Liver (tissue), 9 donors: ENCODE data around the gene SLC47A2. TPM values are rescaled to one million over a fixed set of nuclear protein-coding genes. Genes with fewer than 3 reads are reported as not detected.
A peak's percentile ranks its signal among the peaks of the same experiment; 100 is the strongest.

ENCODE experiments used
- DNase-seq: peaks from one replicate; pipeline ENCODE4 v3.0.0-alpha.2; 2017; ENCODE audit warnings: low spot score
- H3K27ac ChIP-seq, 2 donors: one replicate each; pipeline ENCODE4 v1.7.0; 2013; ENCODE audit warnings: inconsistent platforms in 2 of 2, low read length in 2 of 2, control low read depth in 1 of 2, low read depth in 1 of 2, mild to moderate bottlenecking in 1 of 2
- H3K27me3 ChIP-seq, 4 donors: one replicate each; pipeline versions ENCODE4 v1.6.1 to v1.7.0; 2013; ENCODE audit warnings: low read length in 3 of 4, inconsistent platforms in 1 of 4, mild to moderate bottlenecking in 1 of 4, moderate library complexity in 1 of 4; ENCODE audit not compliant: control insufficient read depth in 4 of 4, insufficient read depth in 4 of 4
- H3K36me3 ChIP-seq, 4 donors: one replicate each; pipeline versions ENCODE4 v1.6.1 to v1.7.0; 2013; ENCODE audit warnings: low read length in 3 of 4, mild to moderate bottlenecking in 3 of 4, low read depth in 1 of 4, moderate library complexity in 1 of 4; ENCODE audit not compliant: control insufficient read depth in 4 of 4, insufficient read depth in 3 of 4
- H3K4me1 ChIP-seq, 4 donors: one replicate each; pipeline versions ENCODE4 v1.6.1 to v1.7.0; 2013; ENCODE audit warnings: low read length in 3 of 4, mild to moderate bottlenecking in 3 of 4, moderate library complexity in 1 of 4; ENCODE audit not compliant: control insufficient read depth in 4 of 4, insufficient read depth in 4 of 4
- H3K4me3 ChIP-seq, 3 donors: one replicate each; pipeline versions ENCODE4 v1.6.1 to v1.7.0; 2013; ENCODE audit warnings: low read length in 3 of 3, control low read depth in 1 of 3, low read depth in 1 of 3, mild to moderate bottlenecking in 1 of 3
- H3K9ac ChIP-seq, 2 donors: one replicate each; pipeline ENCODE4 v1.7.0; 2013; ENCODE audit warnings: low read length in 2 of 2, mild to moderate bottlenecking in 2 of 2, moderate library complexity in 2 of 2, control low read depth in 1 of 2, low read depth in 1 of 2
- H3K9me3 ChIP-seq, 4 donors: one replicate each; pipeline versions ENCODE4 v1.6.1 to v1.7.0; 2013; ENCODE audit warnings: low read length in 3 of 4; ENCODE audit not compliant: control insufficient read depth in 4 of 4
- ATF3 ChIP-seq: IDR thresholded peaks from 2 replicates; pipeline ENCODE4 v1.6.1; 2016; ENCODE audit warnings: antibody characterized with exemption
- CTCF ChIP-seq: fragments of 150-350 bp; IDR thresholded peaks from 2 replicates; pipeline ENCODE4 v1.5.1; 2017; ENCODE audit warnings: improper control_type of control experiment, low read depth, low read length; ENCODE audit not compliant: missing input control
- EGR1 ChIP-seq, 2 donors: IDR thresholded peaks; 2 replicates each; pipeline ENCODE4 v1.6.1; 2016 to 2018; ENCODE audit warnings: antibody characterized with exemption in 2 of 2, low read depth in 2 of 2
- FOXA1 ChIP-seq: IDR thresholded peaks from 2 replicates; pipeline ENCODE4 v1.6.1; 2016; ENCODE audit warnings: antibody characterized with exemption
- FOXA2 ChIP-seq: IDR thresholded peaks from 2 replicates; pipeline ENCODE4 v1.6.1; 2016; ENCODE audit warnings: antibody characterized with exemption
- GABPA ChIP-seq, 2 donors: IDR thresholded peaks in 1 of 2; conservative IDR thresholded peaks in 1 of 2; 2 replicates each; pipeline ENCODE4 v1.6.1; 2016; ENCODE audit warnings: antibody characterized with exemption in 2 of 2, mild to moderate bottlenecking in 1 of 2, moderate library complexity in 1 of 2
- HNF4G ChIP-seq: IDR thresholded peaks from 2 replicates; pipeline ENCODE4 v1.6.1; 2016; ENCODE audit warnings: antibody characterized with exemption
- JUND ChIP-seq, 2 donors: IDR thresholded peaks; 2 replicates each; pipeline ENCODE4 v1.6.1; 2016; ENCODE audit warnings: antibody characterized with exemption in 2 of 2
- MAX ChIP-seq: IDR thresholded peaks from 2 replicates; pipeline ENCODE4 v1.6.1; 2016; ENCODE audit warnings: antibody characterized with exemption
- NR2F2 ChIP-seq: IDR thresholded peaks from 2 replicates; pipeline ENCODE4 v1.6.1; 2016; ENCODE audit warnings: antibody characterized with exemption
- RAD21 ChIP-seq, 2 donors: IDR thresholded peaks; 2 replicates each; pipeline ENCODE4 v1.6.1; 2016; ENCODE audit warnings: antibody characterized with exemption in 2 of 2, mild to moderate bottlenecking in 2 of 2
- REST ChIP-seq: IDR thresholded peaks from 2 replicates; pipeline ENCODE4 v1.6.1; 2016; ENCODE audit warnings: antibody characterized with exemption, mild to moderate bottlenecking
- RXRA ChIP-seq, 2 donors: IDR thresholded peaks; 2 replicates each; pipeline ENCODE4 v1.6.1; 2017 to 2018; ENCODE audit warnings: antibody characterized with exemption in 2 of 2, mild to moderate bottlenecking in 1 of 2
- SP1 ChIP-seq: IDR thresholded peaks from 2 replicates; pipeline ENCODE4 v1.6.1; 2018; ENCODE audit warnings: antibody characterized with exemption, mild to moderate bottlenecking
- TAF1 ChIP-seq: conservative IDR thresholded peaks from 2 replicates; pipeline ENCODE4 v1.6.1; 2016; ENCODE audit warnings: antibody characterized with exemption, mild to moderate bottlenecking
- YY1 ChIP-seq: IDR thresholded peaks from 2 replicates; pipeline ENCODE4 v1.6.1; 2016; ENCODE audit warnings: antibody characterized with exemption, mild to moderate bottlenecking
- ZBTB33 ChIP-seq: IDR thresholded peaks from 2 replicates; pipeline ENCODE4 v1.6.1; 2016; ENCODE audit warnings: antibody characterized with exemption
- WGBS: extraction: QIAGEN DNeasy Blood & Tissue Kit; methylation state at CpG from one replicate; pipeline ENCODE4 v1.1.7; 2013; 5-methylcytosine and 5-hydroxymethylcytosine counted together
- polyA plus RNA-seq, 2 donors: library from polyadenylated mRNA; stranded (reverse) in 1 of 2; unstranded in 1 of 2; fragments of 200-250 nt in 1 of 2; fragments of >200 nt in 1 of 2; fragmentation: Nextera tagmentation in 1 of 2; extraction: Ambion mirVana in 1 of 2; gene quantifications; one replicate each; pipeline versions ENCODE4 v1.2.1 to v1.2.3, GENCODE V29; 2013 to 2015
- total RNA-seq, 2 donors: library from RNA; depleted of rRNA; stranded (reverse); fragments of >200 nt; gene quantifications; one replicate each; pipeline ENCODE4 v1.2.3, GENCODE V29; 2014
- donor health status: healthy.
- donor health status: healthy.
- donor health status: healthy.
- donor health status: healthy.
- donor health status: healthy.

SLC47A2 gene
- total and polyA plus RNA-seq, 4 donors: 0.08 TPM; not detected in 3

- Histone ChIP-seq H3K9me3 (no peaks in the 10 kb centered on the region), H3K36me3 (no peaks in the 10 kb centered on the region), H3K27me3 (no peaks in the 10 kb centered on the region), H3K9ac (no peak overlapping the region), H3K27ac (no peak overlapping the region), H3K4me3 (peak overlapping the region in 1 of 3 donors; percentile 47), H3K4me1 (peaks cover 3 to 16% (median 8%) of the 10 kb centered on the region in 4 donors)
- TF ChIP-seq ZBTB33 (no peak), EGR1 (IDR thresholded peaks at IDR 0.05; ENCODE audit: low read depth in 2 of 2) (no peak), REST (no peak), SP1 (no peak), YY1 (no peak), FOXA2 (no peak), HNF4G (no peak), JUND (IDR thresholded peaks at IDR 0.05) (no peak), CTCF (no peak), RXRA (IDR thresholded peaks at IDR 0.05) (no peak), GABPA (IDR thresholded peaks at IDR 0.05 in 1 of 2, conservative IDR thresholded peaks at IDR 0.05 in 1 of 2) (no peak), NR2F2 (no peak), ATF3 (no peak), TAF1 (no peak), FOXA1 (no peak), RAD21 (IDR thresholded peaks at IDR 0.05) (no peak), MAX (no peak)
- DNase-seq: peak; percentile 40
- 16% methylated on average over 26 of the region's 26 CpGs for WGBS
Measured at GRCh38 chr17:19744492-19744891, 28.1 kb upstream of the SLC47A2 start.
